DLD1 (cell line): ENCODE results near the gene STX4.

Experiments
- in situ Hi-C: cut with HindIII; loops from 2 replicates; pipeline ENCODE4 v1.10.0; 2017; ENCODE audit warnings: low sequenced_read_pairs

STX4 gene

GRCh38 chr16:31032736-31033708 lies at the start of gene STX4:
STX4 (plus strand) TSS chr16:31033558; CDS start chr16:31033806, 248 bp downstream.
- in situ Hi-C loops: no loop called here

- in situ Hi-C loops: no loop called here
These were observed 49.3 kb upstream of the STX4 start for GRCh38 chr16:30983898-30984610.

GRCh38 chr16:30984669-30985400 lies 48.5 kb upstream of the STX4 start, which contains the start of gene HSD3B7:
HSD3B7 (plus strand) TSS chr16:30985207; CDS start chr16:30985659, 452 bp downstream.
- in situ Hi-C loops: no loop called here

- in situ Hi-C loops: no loop called here
These were observed 47.8 kb upstream of the STX4 start for GRCh38 chr16:30985401-30986128.

- in situ Hi-C loops: no loop called here
These were observed 47.0 kb upstream of the STX4 start for GRCh38 chr16:30986129-30986991.

- in situ Hi-C loops: no loop called here
These were observed 45.7 kb upstream of the STX4 start for GRCh38 chr16:30987581-30988190.

GRCh38 chr16:30989469-30990047 lies 43.8 kb upstream of the STX4 start:
- in situ Hi-C loops: no loop called here

- in situ Hi-C loops: no loop called here
These were observed 43.3 kb upstream of the STX4 start for GRCh38 chr16:30990105-30990504.

- in situ Hi-C loops: no loop called here
These were observed 42.3 kb upstream of the STX4 start for GRCh38 chr16:30991052-30991451.

GRCh38 chr16:30992276-30992780 lies 41.0 kb upstream of the STX4 start:
- in situ Hi-C loops: no loop called here

GRCh38 chr16:30992931-30993816 lies 40.2 kb upstream of the STX4 start:
- in situ Hi-C loops: no loop called here

GRCh38 chr16:30995927-30996323 lies 37.4 kb upstream of the STX4 start:
- in situ Hi-C loops: no loop called here

- in situ Hi-C loops: no loop called here
These were observed 36.9 kb upstream of the STX4 start for GRCh38 chr16:30996324-30996984.

GRCh38 chr16:30996985-30997724 lies 36.2 kb upstream of the STX4 start:
- in situ Hi-C loops: no loop called here

GRCh38 chr16:30997725-30998711 lies 35.3 kb upstream of the STX4 start:
- in situ Hi-C loops: no loop called here
